Right atrium auricular region (tissue), 2 donors: ENCODE measurements around the gene BRPF1. TPM values are rescaled to one million over a fixed set of nuclear protein-coding genes. Genes with fewer than 3 reads are reported as not detected.

Source experiments
- DNase-seq: peaks from one replicate; pipeline ENCODE4 v3.0.0-alpha.2; 2019; ENCODE audit warnings: low spot score
- H3K27ac ChIP-seq, 2 donors: fragments of 200-600 bp; sonication (generic); 1 replicate in 1 of 2; 2 replicates in 1 of 2; pipeline ENCODE4 v1.5.1; 2016 to 2019
- H3K27me3 ChIP-seq, 2 donors: fragments of 200-600 bp; sonication (generic); one replicate each; pipeline versions ENCODE4 v1.5.1 to v1.6.0; 2017 to 2019
- H3K36me3 ChIP-seq: fragments of 200-600 bp; sonication (generic); one replicate; pipeline ENCODE4 v1.5.1; 2016
- H3K4me1 ChIP-seq, 2 donors: fragments of 200-600 bp; sonication (generic); one replicate each; pipeline versions ENCODE4 v1.5.1 to v1.6.0; 2017 to 2019
- H3K4me3 ChIP-seq, 2 donors: fragments of 200-600 bp; sonication (generic); 1 replicate in 1 of 2; 2 replicates in 1 of 2; pipeline ENCODE4 v1.5.1; 2017 to 2019; ENCODE audit warnings: mild to moderate bottlenecking in 1 of 2, moderate library complexity in 1 of 2
- H3K9me3 ChIP-seq, 2 donors: fragments of 200-600 bp; sonication (generic); one replicate each; pipeline ENCODE4 v1.5.1; 2019
- total RNA-seq, 2 donors: library from RNA; depleted of rRNA; stranded (reverse); fragments of >200 nt; gene quantifications; one replicate each; pipeline ENCODE4 v1.1.0, GENCODE V29; 2016
- TF ChIP-seq, protein P1 (sequence below), 2 donors: fragments of 200-600 bp; sonication (generic); IDR thresholded peaks; one replicate each; pipeline ENCODE4 v1.5.1; 2019; ENCODE audit warnings: antibody characterized with exemption in 2 of 2

The BRPF1 gene
- total RNA-seq, 2 donors from 2014 or later = 8.8 to 15.3 TPM

DNA sequence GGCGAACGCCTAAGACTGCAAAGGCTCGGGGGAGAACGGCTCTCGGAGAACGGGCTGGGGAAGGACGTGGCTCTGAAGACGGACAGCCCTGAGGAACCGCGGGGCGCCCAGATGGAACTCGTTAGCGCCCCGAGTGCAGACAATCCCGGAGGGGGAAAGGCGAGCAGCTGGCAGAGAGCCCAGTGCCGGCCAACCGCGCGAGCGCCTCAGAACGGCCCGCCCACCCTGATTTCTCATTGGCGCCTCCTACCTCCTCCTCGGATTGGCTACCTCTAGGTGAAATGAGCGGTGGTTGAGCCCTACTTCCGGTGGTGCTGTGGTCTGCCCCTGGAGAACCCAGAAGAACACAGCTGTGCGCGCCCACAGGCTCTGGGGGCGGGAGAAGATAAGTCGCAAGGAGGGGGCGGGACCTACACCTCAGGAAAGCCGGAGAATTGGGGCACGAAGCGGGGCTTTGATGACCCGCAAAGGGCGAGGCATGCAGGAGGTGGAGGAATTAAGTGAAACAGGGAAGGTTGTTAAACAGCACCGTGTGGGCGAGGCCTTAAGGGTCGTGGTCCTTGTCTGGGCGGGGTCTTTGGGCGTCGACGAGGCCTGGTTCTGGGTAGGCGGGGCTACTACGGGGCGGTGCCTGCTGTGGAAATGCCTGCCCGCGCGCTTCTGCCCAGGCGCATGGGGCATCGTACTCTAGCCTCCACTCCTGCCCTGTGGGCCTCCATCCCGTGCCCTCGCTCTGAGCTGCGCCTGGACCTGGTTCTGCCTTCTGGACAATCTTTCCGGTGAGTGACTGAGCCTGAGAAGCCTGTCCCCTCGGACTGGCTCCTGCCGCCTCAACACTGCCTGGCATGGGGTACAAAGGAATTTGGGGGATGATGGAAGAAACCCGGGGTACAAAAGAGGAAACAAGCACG, 18.4 kb downstream of the BRPF1 start, which contains the start of gene OGG1:
Gene OGG1, plus strand, starts transcription at position 308 of the 911 bp plus-strand sequence. Its CDS starts 335 bp downstream, at position 643.
- H3K36me3 ChIP-seq = peaks cover 45% of the 10 kb centered on the region
- peak within 1 kb of the TSS; percentile 89 to 90 for H3K27ac ChIP-seq
- no peaks in the 10 kb centered on the region for H3K27me3 ChIP-seq
- peak; percentile 98 for DNase-seq
- TF ChIP-seq, protein P1, sequence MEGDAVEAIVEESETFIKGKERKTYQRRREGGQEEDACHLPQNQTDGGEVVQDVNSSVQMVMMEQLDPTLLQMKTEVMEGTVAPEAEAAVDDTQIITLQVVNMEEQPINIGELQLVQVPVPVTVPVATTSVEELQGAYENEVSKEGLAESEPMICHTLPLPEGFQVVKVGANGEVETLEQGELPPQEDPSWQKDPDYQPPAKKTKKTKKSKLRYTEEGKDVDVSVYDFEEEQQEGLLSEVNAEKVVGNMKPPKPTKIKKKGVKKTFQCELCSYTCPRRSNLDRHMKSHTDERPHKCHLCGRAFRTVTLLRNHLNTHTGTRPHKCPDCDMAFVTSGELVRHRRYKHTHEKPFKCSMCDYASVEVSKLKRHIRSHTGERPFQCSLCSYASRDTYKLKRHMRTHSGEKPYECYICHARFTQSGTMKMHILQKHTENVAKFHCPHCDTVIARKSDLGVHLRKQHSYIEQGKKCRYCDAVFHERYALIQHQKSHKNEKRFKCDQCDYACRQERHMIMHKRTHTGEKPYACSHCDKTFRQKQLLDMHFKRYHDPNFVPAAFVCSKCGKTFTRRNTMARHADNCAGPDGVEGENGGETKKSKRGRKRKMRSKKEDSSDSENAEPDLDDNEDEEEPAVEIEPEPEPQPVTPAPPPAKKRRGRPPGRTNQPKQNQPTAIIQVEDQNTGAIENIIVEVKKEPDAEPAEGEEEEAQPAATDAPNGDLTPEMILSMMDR (IDR thresholded peaks at IDR 0.05) = peak in 1 of 2 donors; percentile 35
- peaks cover 0 to 35% of the 10 kb centered on the region in 2 donors for H3K4me1 ChIP-seq
- peak within 1 kb of the TSS; percentile 55 to 67 for H3K4me3 ChIP-seq
- H3K9me3 ChIP-seq = no peaks in the 10 kb centered on the region

DNA sequence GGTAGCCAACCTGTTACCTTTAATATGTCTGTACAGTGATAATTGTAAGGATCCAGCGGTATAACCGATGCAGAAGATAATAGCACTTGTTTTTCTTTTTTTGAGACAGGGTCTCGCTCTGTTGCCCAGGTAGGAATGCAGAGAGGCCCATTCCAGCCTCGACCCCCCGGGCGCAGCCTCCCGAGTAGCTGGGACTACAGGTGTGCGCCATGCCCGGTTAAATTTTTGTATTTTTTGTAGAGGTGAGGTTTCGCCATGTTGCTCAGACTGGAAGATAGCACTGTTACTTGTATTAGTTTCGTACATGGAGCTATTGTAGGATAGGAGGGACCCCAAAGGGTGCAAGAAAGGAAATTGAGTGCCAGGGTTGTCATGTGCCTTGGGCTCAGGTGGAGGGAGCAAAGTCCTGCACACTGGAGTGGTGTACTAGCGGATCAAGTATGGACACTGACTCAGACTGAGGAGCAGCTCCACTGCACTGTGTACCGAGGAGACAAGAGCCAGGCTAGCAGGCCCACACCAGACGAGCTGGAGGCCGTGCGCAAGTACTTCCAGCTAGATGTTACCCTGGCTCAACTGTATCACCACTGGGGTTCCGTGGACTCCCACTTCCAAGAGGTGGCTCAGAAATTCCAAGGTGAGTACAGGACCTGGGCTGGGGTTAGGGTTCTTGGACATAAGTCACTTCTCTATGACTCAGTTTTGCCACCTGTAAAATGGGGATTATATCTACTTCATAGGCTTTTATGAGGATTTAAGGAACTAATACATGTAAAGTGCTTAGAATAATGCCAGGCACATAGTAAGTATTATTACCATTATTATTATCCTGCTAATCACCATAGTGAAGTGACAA, 19.2 kb downstream of the BRPF1 start:
- H3K27me3 ChIP-seq = no peaks in the 10 kb centered on the region
- TF ChIP-seq, protein P1 (IDR thresholded peaks at IDR 0.05) = no peak
- peaks cover 0 to 39% of the 10 kb centered on the region in 2 donors for H3K4me1 ChIP-seq
- DNase-seq = no peak
- H3K27ac ChIP-seq = peak overlapping the region; percentile 89 to 90
- peak overlapping the region; percentile 55 to 67 for H3K4me3 ChIP-seq
- H3K36me3 ChIP-seq = peaks cover 42% of the 10 kb centered on the region
- H3K9me3 ChIP-seq = no peaks in the 10 kb centered on the region

DNA sequence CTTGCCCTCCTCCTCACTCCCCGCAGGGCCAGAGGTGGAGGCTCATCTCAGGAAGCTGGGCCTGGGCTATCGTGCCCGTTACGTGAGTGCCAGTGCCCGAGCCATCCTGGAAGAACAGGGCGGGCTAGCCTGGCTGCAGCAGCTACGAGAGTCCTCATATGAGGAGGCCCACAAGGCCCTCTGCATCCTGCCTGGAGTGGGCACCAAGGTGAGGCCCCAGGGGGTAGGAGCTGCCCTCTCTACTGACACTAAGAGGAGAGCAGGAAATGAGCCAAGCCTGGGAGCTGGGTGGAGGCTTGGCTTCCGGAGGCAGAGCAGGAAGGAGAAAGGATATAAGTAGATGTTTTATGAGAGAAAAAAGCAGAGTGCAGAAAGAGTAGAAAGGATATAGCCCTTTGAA, 23.1 kb downstream of the BRPF1 start:
- no peaks in the 10 kb centered on the region for H3K9me3 ChIP-seq
- peaks cover 61% of the 10 kb centered on the region for H3K36me3 ChIP-seq
- TF ChIP-seq, protein P1 (IDR thresholded peaks at IDR 0.05) = no peak
- H3K27ac ChIP-seq = peak overlapping the region; percentile 24 to 45
- no peak for DNase-seq
- H3K4me1 ChIP-seq = peaks cover 0 to 31% of the 10 kb centered on the region in 2 donors
- no peaks in the 10 kb centered on the region for H3K27me3 ChIP-seq
- no peak overlapping the region for H3K4me3 ChIP-seq

DNA sequence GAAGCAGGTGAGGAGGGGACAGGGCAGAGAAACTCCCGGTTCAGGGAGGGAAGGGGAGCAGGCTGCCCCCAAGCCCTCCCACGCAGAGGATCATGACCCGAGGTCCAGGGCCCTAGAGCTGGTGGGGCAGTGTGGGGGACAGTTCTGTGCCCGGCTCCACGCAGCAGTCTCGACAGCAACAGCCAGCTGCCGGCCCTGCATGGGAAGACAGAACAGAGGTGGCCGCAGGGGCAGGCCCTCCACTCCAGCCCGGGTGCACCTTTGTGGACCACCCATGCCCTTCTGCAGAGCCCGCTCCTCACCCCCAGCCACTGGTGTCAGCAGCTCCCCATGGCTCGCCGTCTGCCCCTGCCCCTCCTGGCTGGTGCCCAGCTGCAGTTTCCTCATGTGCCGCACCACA, 25.9 kb downstream of the BRPF1 start:
- DNase-seq = no peak
- no peak overlapping the region for H3K27ac ChIP-seq
- H3K4me3 ChIP-seq = no peak overlapping the region
- no peaks in the 10 kb centered on the region for H3K9me3 ChIP-seq
- TF ChIP-seq, protein P1 (IDR thresholded peaks at IDR 0.05) = no peak
- no peaks in the 10 kb centered on the region for H3K27me3 ChIP-seq
- H3K36me3 ChIP-seq = peaks cover 68% of the 10 kb centered on the region
- H3K4me1 ChIP-seq = peaks cover 0 to 10% of the 10 kb centered on the region in 2 donors

DNA sequence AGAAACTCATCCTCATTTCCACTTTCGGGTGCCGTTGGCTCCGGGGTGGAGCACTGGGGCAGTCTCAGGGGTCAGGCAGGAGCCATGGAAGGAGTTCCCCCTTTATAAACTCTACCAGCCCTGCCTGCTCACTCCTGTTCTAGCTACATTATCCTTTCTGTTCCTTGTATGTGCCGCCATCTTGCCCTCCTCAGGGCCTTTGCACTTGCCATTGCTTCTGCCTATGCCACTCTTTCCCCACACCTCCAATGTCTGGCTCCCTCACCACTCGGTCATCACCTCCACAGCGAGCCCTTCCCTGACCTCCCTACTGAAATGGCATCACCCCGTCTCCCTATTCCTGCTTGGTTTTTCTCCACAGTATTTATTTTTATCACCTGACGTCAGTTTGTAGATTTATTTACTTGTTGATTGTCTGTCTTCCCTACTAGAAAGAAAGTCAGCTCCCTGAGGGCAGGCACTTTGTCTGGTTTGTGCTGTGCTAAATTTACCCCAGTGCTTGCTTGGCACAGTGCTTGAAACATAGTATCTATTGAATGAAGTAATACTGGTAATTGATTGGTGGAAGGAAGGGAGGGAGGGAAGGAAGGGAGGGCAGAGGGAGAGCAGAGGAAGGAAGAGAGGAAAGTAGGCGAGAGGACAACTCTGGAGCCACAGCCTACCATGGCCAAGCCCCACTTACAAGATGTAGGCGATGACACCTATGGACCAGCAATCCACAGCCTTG, 29.4 kb downstream of the BRPF1 start:
- Histone ChIP-seq H3K36me3 (peaks cover 59% of the 10 kb centered on the region), H3K4me3 (no peak overlapping the region), H3K27me3 (no peaks in the 10 kb centered on the region), H3K27ac (no peak overlapping the region), H3K9me3 (no peaks in the 10 kb centered on the region), H3K4me1 (no peaks in the 10 kb centered on the region)
- DNase-seq = no peak
- TF ChIP-seq, protein P1 (IDR thresholded peaks at IDR 0.05) = no peak
